Liver (tissue), 3 donors: ENCODE results near the gene RIT1.

Source experiments
- ATF3 ChIP-seq: IDR thresholded peaks from 2 replicates; pipeline ENCODE4 v1.6.1; 2016; ENCODE audit warnings: antibody characterized with exemption
- CTCF ChIP-seq: fragments of 150-350 bp; IDR thresholded peaks from 2 replicates; pipeline ENCODE4 v1.5.1; 2017; ENCODE audit warnings: improper control_type of control experiment, low read depth, low read length; ENCODE audit not compliant: missing input control
- EGR1 ChIP-seq, 2 donors: IDR thresholded peaks; 2 replicates each; pipeline ENCODE4 v1.6.1; 2016 to 2018; ENCODE audit warnings: antibody characterized with exemption in 2 of 2, low read depth in 2 of 2
- JUND ChIP-seq, 2 donors: IDR thresholded peaks; 2 replicates each; pipeline ENCODE4 v1.6.1; 2016; ENCODE audit warnings: antibody characterized with exemption in 2 of 2
- MAX ChIP-seq: IDR thresholded peaks from 2 replicates; pipeline ENCODE4 v1.6.1; 2016; ENCODE audit warnings: antibody characterized with exemption
- RAD21 ChIP-seq, 2 donors: IDR thresholded peaks; 2 replicates each; pipeline ENCODE4 v1.6.1; 2016; ENCODE audit warnings: antibody characterized with exemption in 2 of 2, mild to moderate bottlenecking in 2 of 2
- SP1 ChIP-seq: IDR thresholded peaks from 2 replicates; pipeline ENCODE4 v1.6.1; 2018; ENCODE audit warnings: antibody characterized with exemption, mild to moderate bottlenecking
- ZBTB33 ChIP-seq: IDR thresholded peaks from 2 replicates; pipeline ENCODE4 v1.6.1; 2016; ENCODE audit warnings: antibody characterized with exemption
- donor health status: healthy.
- donor health status: healthy.

- TF ChIP-seq ATF3 = no peak
- no peak for TF ChIP-seq CTCF
- TF ChIP-seq JUND (IDR thresholded peaks at IDR 0.05) = no peak
- TF ChIP-seq EGR1 (IDR thresholded peaks at IDR 0.05; ENCODE audit: low read depth in 2 of 2) = no peak
- no peak for TF ChIP-seq MAX
- TF ChIP-seq SP1 = no peak
- no peak for TF ChIP-seq ZBTB33
- no peak for TF ChIP-seq RAD21 (IDR thresholded peaks at IDR 0.05)
Observed at GRCh38 chr1:155890251-155890650, 20.9 kb downstream of the RIT1 start.
